HepG2 (cell line): ENCODE data around the gene ANKRD39. TPM values are rescaled to one million over a fixed set of nuclear protein-coding genes. Genes with fewer than 3 reads are reported as not detected.

Experiments used
- ARHGAP35 ChIP-seq: sonication (generic); formaldehyde crosslinking; IDR thresholded peaks from 2 replicates; pipeline ENCODE4 v1.9.0; 2022; ENCODE audit warnings: mild to moderate bottlenecking, inconsistent platforms, moderate library complexity, missing genetic modification reagents, borderline replicate concordance
- DMTF1 ChIP-seq: sonication (generic); formaldehyde crosslinking; IDR thresholded peaks from 2 replicates; pipeline ENCODE4 v1.4.0; 2020; ENCODE audit warnings: mild to moderate bottlenecking, missing genetic modification reagents
- FUBP1 ChIP-seq: sonication (generic); formaldehyde crosslinking; IDR thresholded peaks from 2 replicates; pipeline ENCODE4 v1.5.1; 2020; ENCODE audit warnings: missing genetic modification reagents, mild to moderate bottlenecking, borderline replicate concordance
- HNF1A ChIP-seq, 2 experiments: sonication (generic) in 1 of 2; formaldehyde crosslinking in 1 of 2; IDR thresholded peaks; 2 replicates each; pipeline versions ENCODE4 v1.4.0 to v1.6.1; 2016 to 2020; ENCODE audit warnings: borderline replicate concordance in 1 of 2, low read depth in 1 of 2, mild to moderate bottlenecking in 1 of 2, missing genetic modification reagents in 1 of 2
- MED8 ChIP-seq: sonication (generic); formaldehyde crosslinking; IDR thresholded peaks from 2 replicates; pipeline ENCODE4 v1.8.1; 2023; ENCODE audit warnings: mild to moderate bottlenecking, missing genetic modification reagents; ENCODE audit not compliant: insufficient replicate concordance
- NBN ChIP-seq: fragments of 450-650 bp; conservative IDR thresholded peaks from 2 replicates; pipeline ENCODE4 v1.6.1; 2017
- PATZ1 ChIP-seq: sonication (generic); formaldehyde crosslinking; IDR thresholded peaks from 2 replicates; pipeline ENCODE4 v1.4.0; 2020; ENCODE audit warnings: missing genetic modification reagents
- TBP ChIP-seq: sonication (generic); formaldehyde crosslinking; IDR thresholded peaks from 2 replicates; pipeline ENCODE4 v1.5.0; 2020; ENCODE audit warnings: missing genetic modification reagents
- USF2 ChIP-seq, 2 experiments: sonication (generic) in 1 of 2; formaldehyde crosslinking in 1 of 2; IDR thresholded peaks; 2 replicates each; pipeline versions ENCODE4 v1.5.1 to v1.6.1; 2011 to 2020; ENCODE audit warnings: borderline replicate concordance in 1 of 2, low read depth in 1 of 2, low read length in 1 of 2, mild to moderate bottlenecking in 1 of 2, missing genetic modification reagents in 1 of 2, moderate library complexity in 1 of 2
- ZNF33B ChIP-seq: sonication (generic); formaldehyde crosslinking; IDR thresholded peaks from 2 replicates; pipeline ENCODE4 v1.5.1; 2020; ENCODE audit warnings: mild to moderate bottlenecking, missing genetic modification reagents
- ZNF446 ChIP-seq: sonication (generic); formaldehyde crosslinking; IDR thresholded peaks from 2 replicates; pipeline ENCODE4 v1.5.0; 2020; ENCODE audit warnings: mild to moderate bottlenecking, missing genetic modification reagents
- ZNF501 ChIP-seq: sonication (generic); formaldehyde crosslinking; IDR thresholded peaks from 2 replicates; pipeline ENCODE4 v1.5.1; 2020; ENCODE audit warnings: mild to moderate bottlenecking, moderate library complexity, missing genetic modification reagents
- ZNF83 ChIP-seq: sonication (generic); formaldehyde crosslinking; IDR thresholded peaks from 2 replicates; pipeline ENCODE4 v1.4.0; 2020; ENCODE audit warnings: missing genetic modification reagents, mild to moderate bottlenecking, borderline replicate concordance
- ZSCAN30 ChIP-seq: sonication (generic); formaldehyde crosslinking; IDR thresholded peaks from 2 replicates; pipeline ENCODE4 v1.5.0; 2020; ENCODE audit warnings: mild to moderate bottlenecking, missing genetic modification reagents
- polyA plus RNA-seq, 8 experiments: library from polyadenylated mRNA; depleted of rRNA in 3 of 8; stranded (reverse) in 7 of 8; unstranded in 1 of 8; fragments of >200 nt; fragmentation: Illumina TruSeq in 4 of 8; extraction: Trizol in 4 of 8; gene quantifications; 2 replicates each; pipeline versions ENCODE4 v1.2.1 to v1.2.3, GENCODE V29; 2011 to 2016; ENCODE audit warnings: low read depth in 4 of 8, missing spikeins in 1 of 8, mixed read lengths in 1 of 8; ENCODE audit not compliant: insufficient read depth in 1 of 8
- total RNA-seq, 5 experiments: library from RNA; depleted of rRNA; stranded (reverse); fragments of >200 nt; fragmentation: Illumina TruSeq; extraction: Trizol; gene quantifications; 2 replicates each; pipeline ENCODE4 v1.2.3, GENCODE V29; 2016; ENCODE audit warnings: low read depth in 1 of 5

Gene ANKRD39
- total and polyA plus RNA-seq, 2 of the 13 experiments (the other 11 are each of a cell fraction or from before 2014, with no cell fraction given), result 23.2 to 24.8 TPM

DNA sequence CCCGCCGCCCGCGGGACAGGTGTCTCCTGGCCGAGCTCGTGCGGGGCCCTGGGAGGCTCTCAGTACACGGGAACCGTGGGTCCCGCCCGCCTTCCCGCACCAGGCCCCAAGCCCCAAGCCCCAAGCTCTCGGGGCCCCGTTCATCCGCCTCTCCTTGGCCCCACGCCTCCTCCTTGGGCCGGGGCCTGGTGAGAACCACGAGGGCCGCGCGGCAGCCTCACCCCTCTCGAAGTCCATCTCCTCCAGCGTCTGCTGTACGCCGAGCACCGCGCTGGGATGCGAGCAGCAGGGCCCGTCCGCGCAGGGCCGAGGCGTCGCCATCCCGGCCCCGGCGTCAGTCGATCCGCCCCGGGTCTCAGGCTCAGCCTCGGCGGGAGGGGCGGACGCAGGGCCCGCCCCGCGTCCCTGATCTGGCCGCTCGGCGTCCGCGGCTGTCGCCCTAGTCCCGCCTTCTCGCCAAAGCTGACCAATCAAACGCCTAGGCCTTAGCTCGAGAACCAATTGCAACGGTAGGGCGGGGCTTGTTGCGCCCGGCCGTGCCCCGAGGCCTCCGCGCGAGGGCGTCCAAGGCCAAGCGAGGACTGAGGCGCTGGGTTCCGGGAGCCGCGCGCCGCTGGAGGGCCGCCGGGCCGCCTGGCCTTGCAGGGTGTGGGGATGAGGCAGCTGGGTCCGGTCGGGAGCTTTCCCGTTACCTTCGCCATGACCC is at the start of gene ANKRD39 (continued):
- peak; percentile 79; the same call in 1 of the 2 replicates for TF ChIP-seq DMTF1
- peak; percentile 98 for TF ChIP-seq ZNF501
- no peak for TF ChIP-seq ZNF83 (CRISPR knock-in tag)
- peak; percentile 69 for TF ChIP-seq MED8
- peak; percentile 22; the same call in 1 of the 2 replicates for TF ChIP-seq ZNF33B (CRISPR knock-in tag)
- TF ChIP-seq PATZ1, result peak; percentile 67
- no peak for TF ChIP-seq USF2 (IDR thresholded peaks at IDR 0.05; ENCODE audit: low read depth, low read length)
- TF ChIP-seq USF2 (CRISPR knock-in tag; IDR thresholded peaks at IDR 0.05; ENCODE audit: borderline replicate concordance), result no peak
- TF ChIP-seq HNF1A (IDR thresholded peaks at IDR 0.05; ENCODE audit: low read depth), result no peak
- TF ChIP-seq HNF1A (CRISPR knock-in tag; IDR thresholded peaks at IDR 0.05; ENCODE audit: borderline replicate concordance), result peak; percentile 75; the same call in 1 of the 2 replicates
- TF ChIP-seq TBP, result no peak
- TF ChIP-seq NBN, result no peak
- TF ChIP-seq ZSCAN30 (CRISPR knock-in tag), result no peak
- peak; percentile 96 for TF ChIP-seq ZNF446
- no peak for TF ChIP-seq FUBP1
- peak; percentile 92; the same call in 1 of the 2 replicates for TF ChIP-seq ARHGAP35 (CRISPR knock-in tag)
